ENCODE results near the gene EIF6.
"Not testable (repeated sequence)": the region's sequence is repeated elsewhere in the genome, so short reads cannot be mapped to it uniquely, and the experiment has no call there.

Gene EIF6

DNA sequence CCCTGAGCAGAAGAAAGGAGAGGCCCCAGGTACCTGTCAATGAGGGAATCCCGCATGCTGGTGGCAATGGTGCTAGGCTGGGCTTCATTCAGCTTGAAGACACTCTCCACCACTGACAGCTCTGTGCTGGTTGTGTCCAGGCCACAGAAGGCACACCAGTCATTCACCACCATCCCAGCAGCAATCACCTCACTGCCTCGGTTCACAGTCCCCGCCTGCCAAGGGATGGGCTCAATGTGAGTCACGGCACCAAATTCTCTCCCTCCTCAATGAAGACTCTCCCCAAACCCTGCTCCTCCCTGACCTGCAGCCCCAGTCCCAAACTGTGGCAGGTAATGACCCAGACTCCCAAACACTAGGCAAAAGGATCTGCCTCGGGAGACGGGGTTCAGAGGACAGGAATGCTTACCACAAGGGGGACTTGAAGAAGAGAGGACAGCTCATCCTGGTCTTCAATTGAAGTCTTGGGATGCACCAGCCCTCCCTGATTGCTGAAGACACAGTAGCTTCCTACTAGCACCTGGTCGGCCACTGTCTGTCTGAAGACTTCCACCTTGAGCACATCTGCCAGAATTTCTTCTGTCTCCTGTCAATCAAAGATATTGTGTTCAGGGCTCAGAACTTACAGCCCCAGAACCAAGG is 4.9 kb downstream of the EIF6 start:
- DNase-seq (ENCODE audit: low read depth in 3 of 3) = no peak

DNA sequence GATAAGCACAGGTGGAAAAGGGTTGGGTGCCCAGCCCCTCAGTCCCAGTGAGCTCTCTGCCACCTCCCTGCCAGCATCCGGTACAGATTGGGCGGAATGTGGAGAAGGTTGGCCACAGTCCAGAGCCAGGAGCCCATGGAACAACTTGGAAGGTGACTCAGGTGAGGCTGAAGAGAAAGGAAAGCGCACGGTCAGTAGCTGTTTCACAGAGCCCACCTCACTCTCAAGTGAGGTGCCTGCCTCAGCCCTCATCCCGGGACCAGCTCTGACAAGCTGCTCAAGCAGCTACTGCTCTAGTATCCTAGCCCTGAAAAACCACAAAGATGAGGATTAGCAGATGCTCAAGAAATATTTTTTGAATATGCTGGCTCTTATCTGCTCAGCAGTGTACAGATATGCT is 5.5 kb downstream of the EIF6 start:
- no peak for DNase-seq (ENCODE audit: low read depth in 3 of 3)

DNA sequence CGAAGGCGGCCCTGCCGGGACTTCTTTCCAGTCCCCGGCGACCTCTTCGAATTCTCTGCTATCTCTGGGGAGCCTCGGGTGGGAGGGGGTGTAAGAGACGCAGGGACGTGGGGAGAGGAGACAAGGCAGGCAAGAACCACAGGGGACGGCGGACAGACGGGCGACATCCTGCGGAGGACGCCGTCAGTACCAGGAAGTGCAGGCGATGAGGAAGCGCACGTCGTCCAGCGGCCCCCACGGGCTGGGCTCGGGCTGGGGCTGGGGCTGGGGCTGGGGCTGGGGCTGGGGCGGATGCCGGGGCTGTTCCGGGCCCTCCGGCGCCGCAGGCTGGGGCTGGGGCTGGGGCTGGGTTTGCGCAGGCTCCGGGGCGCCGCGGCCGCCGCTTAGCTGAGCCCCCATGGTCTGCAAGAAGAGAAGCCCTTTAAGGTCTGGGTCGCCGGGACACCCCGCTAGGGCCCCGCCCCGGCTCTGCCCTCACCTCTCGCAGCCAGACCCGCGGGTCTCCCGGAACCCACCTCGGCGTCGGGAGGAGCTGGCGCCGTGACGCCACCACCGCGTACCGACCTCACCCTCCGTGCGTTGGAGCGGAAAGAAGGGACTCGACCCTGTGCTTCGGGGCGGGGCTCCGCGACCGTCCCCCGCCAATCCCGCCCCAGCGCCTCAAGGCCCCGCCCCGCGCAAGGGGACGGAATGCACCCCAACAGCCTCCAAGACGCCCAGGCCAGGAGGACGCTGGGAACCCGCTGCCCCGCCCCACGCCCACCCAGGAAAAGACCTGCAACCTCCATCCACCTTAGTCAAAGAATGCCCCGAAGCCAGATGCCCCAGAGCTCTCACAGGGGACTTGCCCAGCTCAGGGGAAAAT is 6.8 kb downstream of the EIF6 start, which contains the start of gene MMP24OS:
MMP24OS (minus strand) TSS at position 592 of the 865 bp plus-strand sequence; CDS start at position 399, 193 bp downstream.
- peak; percentile 78 to 82 (median 79) for DNase-seq (ENCODE audit: low read depth in 3 of 3)

- peak in 1 of 3 experiments; percentile 12 for DNase-seq (ENCODE audit: low read depth in 3 of 3)
Measured at GRCh38 chr20:35277127-35277526, 7.4 kb downstream of the EIF6 start.

DNA sequence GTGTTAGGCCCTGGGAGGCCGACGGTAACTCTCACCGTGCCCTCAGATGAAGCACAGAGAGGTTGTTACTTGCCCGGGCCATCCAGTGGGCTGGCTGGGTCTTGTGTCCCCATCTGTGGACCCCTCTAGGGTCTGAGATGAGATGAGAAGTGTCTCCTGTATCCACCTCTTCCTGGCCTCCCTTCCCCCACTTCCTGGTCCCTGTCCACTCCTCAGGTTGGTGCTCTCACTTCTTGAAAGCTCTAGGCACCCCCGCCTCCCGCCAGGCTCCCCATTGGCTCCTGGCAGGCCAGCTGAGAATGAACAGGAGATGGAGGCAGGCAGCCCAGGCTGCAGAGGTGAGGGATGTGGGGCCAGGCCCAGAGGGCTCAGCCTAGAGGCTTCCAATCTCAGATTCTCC is 8.2 kb downstream of the EIF6 start:
- DNase-seq (ENCODE audit: low read depth in 3 of 3) = no peak

DNA sequence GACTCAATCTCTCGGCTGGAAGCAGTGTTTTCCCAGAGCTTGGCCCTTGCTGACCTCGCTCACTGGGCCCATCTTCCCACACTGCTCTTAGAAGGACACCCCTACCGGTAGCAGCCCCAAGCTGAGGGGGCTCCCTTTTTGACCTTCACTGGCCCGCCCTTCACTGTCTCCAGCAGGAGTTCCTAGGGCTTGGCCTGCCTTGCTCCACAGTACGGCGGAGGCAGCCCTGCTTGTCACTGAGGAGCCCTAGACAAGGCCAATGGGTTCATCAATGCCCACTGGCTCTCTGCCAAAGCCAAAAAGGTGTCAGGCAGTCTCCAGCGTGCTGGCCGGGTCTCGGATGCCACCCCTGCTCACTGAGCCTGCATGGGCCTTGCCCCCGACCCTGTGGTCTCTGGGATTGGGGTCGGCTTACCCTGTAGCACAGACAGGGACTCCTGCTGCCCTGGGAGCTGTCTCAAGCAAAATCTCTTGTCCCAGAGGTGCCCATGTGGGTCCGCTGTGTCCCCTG is 8.8 kb downstream of the EIF6 start:
- DNase-seq (ENCODE audit: low read depth in 3 of 3) = no peak

DNA sequence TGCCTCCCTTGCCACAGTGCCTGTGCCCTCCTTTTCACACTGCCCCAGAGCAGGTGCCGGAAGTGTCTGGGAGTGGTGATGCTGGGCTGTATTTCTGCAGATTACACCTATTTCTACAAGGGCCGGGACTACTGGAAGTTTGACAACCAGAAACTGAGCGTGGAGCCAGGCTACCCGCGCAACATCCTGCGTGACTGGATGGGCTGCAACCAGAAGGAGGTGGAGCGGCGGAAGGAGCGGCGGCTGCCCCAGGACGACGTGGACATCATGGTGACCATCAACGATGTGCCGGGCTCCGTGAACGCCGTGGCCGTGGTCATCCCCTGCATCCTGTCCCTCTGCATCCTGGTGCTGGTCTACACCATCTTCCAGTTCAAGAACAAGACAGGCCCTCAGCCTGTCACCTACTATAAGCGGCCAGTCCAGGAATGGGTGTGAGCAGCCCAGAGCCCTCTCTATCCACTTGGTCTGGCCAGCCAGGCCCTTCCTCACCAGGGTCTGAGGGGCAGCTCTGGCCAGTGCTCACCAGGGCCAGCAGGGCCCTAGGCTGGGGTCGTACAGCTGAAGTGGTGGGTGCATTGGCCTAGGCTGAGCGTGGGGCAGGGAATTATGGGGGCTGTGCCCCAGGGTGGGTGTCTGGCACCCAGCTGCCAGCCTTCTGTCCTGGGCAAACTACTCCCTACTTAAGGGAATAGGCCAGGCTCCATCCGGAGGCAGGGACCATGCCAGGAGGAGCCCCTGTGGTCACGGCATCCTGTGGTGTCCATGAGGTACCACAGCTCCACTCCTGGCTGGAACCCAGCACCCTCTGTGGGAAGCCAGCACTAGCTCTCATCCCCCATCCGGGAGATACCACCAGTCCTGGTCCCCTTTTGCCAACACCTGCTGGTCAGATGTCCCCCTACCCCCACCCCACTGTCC is 10.1 kb downstream of the EIF6 start:
- DNase-seq (ENCODE audit: low read depth in 3 of 3) = no peak

- no peak for DNase-seq (ENCODE audit: low read depth in 3 of 3)
Measured at GRCh38 chr20:35273449-35274171, 11.0 kb downstream of the EIF6 start.

GRCh38 chr20:35271904-35272303 is 12.7 kb downstream of the EIF6 start:
- DNase-seq (ENCODE audit: low read depth in 3 of 3) = no peak

GRCh38 chr20:35271073-35271882 is 13.3 kb downstream of the EIF6 start:
- no peak for DNase-seq (ENCODE audit: low read depth in 3 of 3)

DNA sequence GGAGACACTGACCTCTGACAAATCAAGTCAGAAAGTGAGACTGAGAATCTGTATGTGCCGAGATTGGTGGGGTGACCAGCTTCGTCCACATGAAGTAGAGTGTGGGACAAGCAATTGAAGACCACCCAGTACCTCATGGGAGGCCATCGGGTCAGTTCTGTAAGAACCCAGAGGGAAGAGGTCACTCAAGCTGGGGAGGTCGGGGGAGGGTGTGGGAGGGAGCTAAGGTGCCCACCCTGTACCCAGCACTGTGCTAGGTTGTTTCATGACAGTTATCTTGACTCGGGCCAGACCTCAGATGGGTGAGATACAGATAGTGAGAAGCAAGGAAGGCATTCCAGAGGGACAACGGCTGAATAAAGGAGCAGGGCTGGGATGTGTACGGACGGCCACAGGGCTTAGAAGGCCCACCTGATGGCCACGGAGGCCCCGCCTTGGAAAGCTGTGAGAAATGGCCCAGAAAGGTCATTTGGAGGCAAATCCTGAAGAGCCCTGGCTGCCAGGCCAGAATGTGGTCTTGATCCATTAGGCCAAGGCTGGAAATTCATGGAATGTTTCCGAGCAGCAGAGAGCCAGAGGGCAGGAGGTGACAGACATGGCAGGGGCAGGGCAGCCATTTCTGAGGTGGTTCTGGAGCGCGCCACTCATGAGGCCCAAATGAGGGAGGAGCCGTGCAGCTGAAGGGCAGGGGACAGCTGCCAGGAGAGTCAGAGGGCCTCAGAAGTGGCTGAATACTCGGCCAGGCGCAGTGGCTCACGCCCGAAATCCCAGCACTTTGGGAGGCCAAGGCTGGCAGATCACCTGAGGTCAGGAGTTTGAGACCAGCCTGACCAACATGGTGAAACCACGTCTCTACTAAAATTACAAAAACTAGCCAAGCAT is 14.3 kb downstream of the EIF6 start:
- DNase-seq (ENCODE audit: low read depth in 3 of 3) = no peak

GRCh38 chr20:35269055-35269781 is 15.4 kb downstream of the EIF6 start:
- no peak for DNase-seq (ENCODE audit: low read depth in 3 of 3)

DNA sequence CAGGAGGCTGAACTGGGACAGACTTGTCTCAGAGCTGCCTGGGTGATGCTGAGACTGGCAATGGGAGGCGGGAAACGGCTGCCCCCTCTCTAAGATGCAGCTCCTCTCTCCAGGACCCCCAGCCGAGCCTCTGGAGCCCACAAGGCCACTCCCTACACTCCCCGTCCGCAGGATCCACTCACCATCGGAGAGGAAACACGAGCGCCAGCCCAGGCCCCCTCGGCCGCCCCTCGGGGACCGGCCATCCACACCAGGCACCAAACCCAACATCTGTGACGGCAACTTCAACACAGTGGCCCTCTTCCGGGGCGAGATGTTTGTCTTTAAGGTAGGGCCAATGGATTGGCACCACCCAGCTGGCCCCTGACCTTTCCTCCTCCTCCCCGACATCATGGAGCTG is 17.5 kb downstream of the EIF6 start:
- DNase-seq (ENCODE audit: low read depth in 3 of 3) = no peak

GRCh38 chr20:35264755-35265154 is 19.8 kb downstream of the EIF6 start:
- DNase-seq (ENCODE audit: low read depth in 3 of 3) = no peak

GRCh38 chr20:35263532-35264341 is 20.8 kb downstream of the EIF6 start:
- DNase-seq (ENCODE audit: low read depth in 3 of 3) = no peak

DNA sequence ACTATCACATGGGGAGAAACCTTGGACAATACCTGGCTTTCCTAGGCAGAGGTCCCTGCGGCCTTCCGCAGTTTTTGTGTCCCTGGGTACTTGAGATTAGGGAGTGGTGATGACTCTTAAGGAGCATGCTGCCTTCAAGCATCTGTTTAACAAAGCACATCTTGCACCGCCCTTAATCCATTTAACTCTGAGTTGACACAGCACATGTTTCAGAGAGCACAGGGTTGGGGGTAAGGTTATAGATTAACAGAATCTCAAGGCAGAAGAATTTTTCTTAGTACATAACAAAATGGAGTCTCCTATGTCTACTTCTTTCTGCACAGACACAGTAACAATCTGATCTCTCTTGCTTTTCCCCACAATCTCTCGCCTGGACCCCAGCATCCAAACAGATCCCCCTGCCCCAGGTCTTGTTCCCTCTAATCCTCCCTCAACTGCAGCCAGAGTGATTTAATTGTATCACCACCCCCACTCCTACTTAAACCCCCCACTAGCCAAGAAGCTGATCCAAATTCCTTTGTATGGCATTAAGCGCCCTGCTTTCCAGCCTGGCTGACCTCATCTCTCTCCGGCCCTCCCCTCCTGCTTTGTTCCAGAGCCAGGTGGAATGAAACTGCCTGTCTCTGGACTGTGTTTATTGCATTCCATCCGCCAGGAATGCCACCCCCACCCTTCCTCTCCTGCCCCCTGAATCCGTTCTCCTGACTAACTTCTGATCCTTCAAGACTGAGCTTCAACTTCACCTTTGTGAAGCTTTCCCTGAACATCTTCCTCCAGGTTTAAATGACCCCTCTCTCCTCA is 21.6 kb downstream of the EIF6 start:
- not testable (repeated sequence) for DNase-seq (ENCODE audit: low read depth in 3 of 3)

DNA sequence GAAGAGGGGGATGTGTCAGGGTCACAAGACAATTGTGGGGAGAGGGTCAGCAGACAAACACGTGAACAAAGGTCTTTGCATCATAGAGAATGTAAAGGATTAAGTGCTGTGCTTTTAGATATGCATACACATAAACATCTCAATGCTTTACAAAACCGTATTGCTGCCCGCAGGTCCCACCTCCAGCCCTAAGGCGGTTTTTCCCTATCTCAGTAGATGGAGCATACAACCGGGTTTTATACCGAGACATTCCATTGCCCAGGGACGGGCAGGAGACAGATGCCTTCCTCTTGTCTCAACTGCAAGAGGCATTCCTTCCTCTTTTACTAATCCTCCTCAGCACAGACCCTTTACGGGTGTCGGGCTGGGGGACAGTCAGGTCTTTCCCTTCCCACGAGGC is 22.3 kb downstream of the EIF6 start:
- not testable (repeated sequence) for DNase-seq (ENCODE audit: low read depth in 3 of 3)

Data from stimulated activated CD4-positive, alpha-beta T cell treated with anti-CD3 and anti-CD28 coated beads, TNF-alpha, amount 100 ng/mL, for 4 hours (primary cell).